T-helper 1 cell treated with Interleukin-12 subunit alpha and Interleukin-12 subunit beta and Interleukin-4 antibody, amounts not matched to agents 30 μg/mL and 1 μg/mL, for 36 hours (primary cell): ENCODE measurements around the gene WDR5.

Source experiments
- H3K27ac Mint-ChIP-seq: one replicate; pipeline ENCODE4 v1.8.0; 2021; ENCODE audit warnings: mild to moderate bottlenecking, mixed read lengths
- H3K27me3 Mint-ChIP-seq: one replicate; pipeline ENCODE4 v1.8.0; 2021; ENCODE audit warnings: low read depth, mixed read lengths
- H3K36me3 Mint-ChIP-seq: one replicate; pipeline ENCODE4 v1.8.0; 2021; ENCODE audit warnings: low read depth, mixed read lengths
- H3K4me1 Mint-ChIP-seq: one replicate; pipeline ENCODE4 v1.8.0; 2021; ENCODE audit warnings: low read depth, mixed read lengths
- H3K4me3 Mint-ChIP-seq: one replicate; pipeline ENCODE4 v1.8.0; 2021; ENCODE audit warnings: mild to moderate bottlenecking, moderate library complexity, mixed read lengths
- H3K9me3 Mint-ChIP-seq: one replicate; pipeline ENCODE4 v1.8.0; 2021; ENCODE audit warnings: mixed read lengths

Gene WDR5

GRCh38 chr9:134179595-134179917 lies 43.7 kb downstream of the WDR5 start:
- Mint-ChIP-seq H3K4me1 (peaks cover 10% of the 10 kb centered on the region), H3K27me3 (no peaks in the 10 kb centered on the region), H3K36me3 (peaks cover 5% of the 10 kb centered on the region), H3K27ac (no peak overlapping the region), H3K9me3 (peaks cover 7% of the 10 kb centered on the region), H3K4me3 (no peak overlapping the region)

GRCh38 chr9:134179918-134180785 lies 44.3 kb downstream of the WDR5 start:
- Mint-ChIP-seq H3K9me3 (peaks cover 7% of the 10 kb centered on the region), H3K36me3 (peaks cover 5% of the 10 kb centered on the region), H3K4me1 (peaks cover 10% of the 10 kb centered on the region), H3K27ac (no peak overlapping the region), H3K27me3 (no peaks in the 10 kb centered on the region), H3K4me3 (no peak overlapping the region)

- no peak overlapping the region for H3K4me3 Mint-ChIP-seq
- H3K4me1 Mint-ChIP-seq, result peaks cover 15% of the 10 kb centered on the region
- H3K36me3 Mint-ChIP-seq, result peaks cover 5% of the 10 kb centered on the region
- no peak overlapping the region for H3K27ac Mint-ChIP-seq
- no peaks in the 10 kb centered on the region for H3K27me3 Mint-ChIP-seq
- peaks cover 7% of the 10 kb centered on the region for H3K9me3 Mint-ChIP-seq
Observed at GRCh38 chr9:134180786-134181647, 45.1 kb downstream of the WDR5 start.

DNA sequence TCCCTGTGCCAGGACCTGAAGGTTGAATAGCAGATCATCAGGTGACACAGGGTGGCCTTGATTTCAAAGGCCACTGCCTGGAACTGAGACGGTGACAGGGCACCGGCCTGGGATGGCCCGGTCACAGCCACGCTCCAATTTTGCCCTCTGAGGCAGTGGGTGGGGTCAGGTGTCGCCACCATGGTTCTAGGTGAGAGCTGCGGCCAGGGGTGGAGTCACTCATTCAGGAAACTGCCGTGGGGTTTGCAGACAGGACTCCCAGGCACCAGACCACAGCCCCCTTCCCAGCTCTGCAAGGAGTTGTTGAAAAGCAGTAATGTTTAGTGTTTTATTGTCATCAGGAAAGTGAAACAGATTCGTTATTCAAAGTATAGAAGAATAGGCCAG lies 45.8 kb downstream of the WDR5 start:
- Mint-ChIP-seq H3K27me3 (no peaks in the 10 kb centered on the region), H3K4me3 (no peak overlapping the region), H3K9me3 (peaks cover 7% of the 10 kb centered on the region), H3K27ac (no peak overlapping the region), H3K36me3 (peaks cover 5% of the 10 kb centered on the region), H3K4me1 (peaks cover 17% of the 10 kb centered on the region)

GRCh38 chr9:134182554-134183085 lies 46.7 kb downstream of the WDR5 start:
- Mint-ChIP-seq H3K4me3 (peak overlapping the region; percentile 8), H3K27ac (peak overlapping the region; percentile 78), H3K36me3 (peaks cover 5% of the 10 kb centered on the region), H3K9me3 (peaks cover 7% of the 10 kb centered on the region), H3K27me3 (no peaks in the 10 kb centered on the region), H3K4me1 (peaks cover 17% of the 10 kb centered on the region)

DNA sequence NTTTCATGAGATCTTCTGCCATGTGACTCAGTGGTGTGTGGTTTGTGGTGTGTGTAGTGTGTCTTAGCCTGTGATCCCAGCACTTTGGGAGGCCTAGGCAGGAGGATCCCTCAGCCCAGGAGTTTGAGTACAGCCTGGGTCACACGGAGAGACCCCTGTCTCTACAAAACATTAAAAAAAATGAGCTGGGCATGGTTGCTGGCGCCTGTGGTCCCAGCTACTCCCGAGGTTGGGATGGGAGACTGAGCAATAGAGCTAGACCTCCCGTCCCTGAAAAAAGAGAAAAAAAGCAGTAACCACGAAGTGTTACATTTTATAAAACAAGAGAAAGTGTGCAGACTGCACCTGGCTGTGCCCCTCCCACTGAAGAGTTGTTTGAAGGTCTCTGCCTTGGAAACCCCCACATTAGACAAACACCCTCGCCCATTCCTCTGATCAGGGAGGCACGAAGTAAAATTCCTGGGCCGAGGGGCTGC lies 49.7 kb downstream of the WDR5 start:
- Mint-ChIP-seq H3K27me3 (no peaks in the 10 kb centered on the region), H3K4me1 (peaks cover 17% of the 10 kb centered on the region), H3K4me3 (no peak overlapping the region), H3K27ac (peak overlapping the region; percentile 63), H3K36me3 (peaks cover 5% of the 10 kb centered on the region), H3K9me3 (peaks cover 7% of the 10 kb centered on the region)

DNA sequence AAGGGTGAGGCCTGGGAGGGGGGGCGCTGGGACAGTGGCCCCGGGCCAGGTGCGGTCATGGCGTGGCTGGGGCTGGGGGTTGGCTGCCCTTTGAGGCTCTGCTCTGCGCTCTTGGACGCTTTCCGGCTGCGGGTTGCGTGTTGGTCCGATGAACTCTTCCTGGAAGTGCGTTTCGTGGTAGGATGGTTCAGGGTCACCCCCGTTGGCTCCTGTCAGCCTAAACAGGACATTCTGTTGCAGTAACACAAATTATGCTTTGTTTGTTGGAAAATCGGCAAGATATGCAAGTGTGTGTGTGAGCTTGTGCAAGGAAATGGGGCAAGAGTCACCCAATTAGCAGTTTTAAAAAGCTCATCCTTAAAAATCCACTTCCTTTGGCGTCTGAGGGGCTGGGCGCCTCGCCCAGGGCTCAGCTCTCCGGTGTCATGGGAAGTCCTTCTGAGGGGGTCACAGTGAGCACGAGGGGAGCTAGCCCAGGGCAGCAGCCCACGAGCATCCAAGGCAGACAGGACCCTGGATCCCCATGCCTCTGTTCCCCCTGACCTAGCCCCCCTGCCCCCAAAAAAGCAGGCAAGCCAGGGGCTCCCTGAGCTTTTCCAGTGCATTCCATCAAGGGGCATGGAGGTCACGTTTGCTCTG lies 50.7 kb downstream of the WDR5 start:
- H3K27me3 Mint-ChIP-seq, result no peaks in the 10 kb centered on the region
- peaks cover 17% of the 10 kb centered on the region for H3K4me1 Mint-ChIP-seq
- no peak overlapping the region for H3K4me3 Mint-ChIP-seq
- no peak overlapping the region for H3K27ac Mint-ChIP-seq
- peaks cover 7% of the 10 kb centered on the region for H3K9me3 Mint-ChIP-seq
- H3K36me3 Mint-ChIP-seq, result peaks cover 5% of the 10 kb centered on the region

DNA sequence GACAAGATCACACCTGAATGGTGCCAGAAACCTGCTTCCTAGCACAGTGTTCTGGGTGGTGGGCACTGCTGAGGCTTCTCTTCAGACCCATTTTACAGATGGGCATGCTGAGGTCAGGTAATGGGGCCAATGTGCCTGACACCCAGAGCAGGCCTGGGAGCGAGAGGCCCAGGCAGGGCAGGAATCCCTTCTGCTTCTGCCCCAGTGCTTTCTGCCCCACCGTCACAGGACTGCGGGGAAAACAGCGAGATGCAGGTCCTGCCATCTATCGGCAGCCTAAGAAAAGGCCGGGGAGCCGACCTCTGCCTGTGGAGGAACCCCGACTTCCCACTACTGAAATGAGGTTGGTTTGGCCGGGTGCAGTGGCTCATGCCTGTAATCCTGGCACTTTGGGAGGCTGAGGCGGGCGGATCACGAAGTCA lies 51.2 kb downstream of the WDR5 start:
- Mint-ChIP-seq H3K4me3 (no peak overlapping the region), H3K9me3 (peaks cover 7% of the 10 kb centered on the region), H3K4me1 (peaks cover 14% of the 10 kb centered on the region), H3K27me3 (no peaks in the 10 kb centered on the region), H3K27ac (no peak overlapping the region), H3K36me3 (peaks cover 5% of the 10 kb centered on the region)

GRCh38 chr9:134187891-134188385 lies 52.1 kb downstream of the WDR5 start:
- no peak overlapping the region for H3K4me3 Mint-ChIP-seq
- no peaks in the 10 kb centered on the region for H3K36me3 Mint-ChIP-seq
- no peak overlapping the region for H3K27ac Mint-ChIP-seq
- H3K9me3 Mint-ChIP-seq, result no peaks in the 10 kb centered on the region
- peaks cover 7% of the 10 kb centered on the region for H3K4me1 Mint-ChIP-seq
- no peaks in the 10 kb centered on the region for H3K27me3 Mint-ChIP-seq

DNA sequence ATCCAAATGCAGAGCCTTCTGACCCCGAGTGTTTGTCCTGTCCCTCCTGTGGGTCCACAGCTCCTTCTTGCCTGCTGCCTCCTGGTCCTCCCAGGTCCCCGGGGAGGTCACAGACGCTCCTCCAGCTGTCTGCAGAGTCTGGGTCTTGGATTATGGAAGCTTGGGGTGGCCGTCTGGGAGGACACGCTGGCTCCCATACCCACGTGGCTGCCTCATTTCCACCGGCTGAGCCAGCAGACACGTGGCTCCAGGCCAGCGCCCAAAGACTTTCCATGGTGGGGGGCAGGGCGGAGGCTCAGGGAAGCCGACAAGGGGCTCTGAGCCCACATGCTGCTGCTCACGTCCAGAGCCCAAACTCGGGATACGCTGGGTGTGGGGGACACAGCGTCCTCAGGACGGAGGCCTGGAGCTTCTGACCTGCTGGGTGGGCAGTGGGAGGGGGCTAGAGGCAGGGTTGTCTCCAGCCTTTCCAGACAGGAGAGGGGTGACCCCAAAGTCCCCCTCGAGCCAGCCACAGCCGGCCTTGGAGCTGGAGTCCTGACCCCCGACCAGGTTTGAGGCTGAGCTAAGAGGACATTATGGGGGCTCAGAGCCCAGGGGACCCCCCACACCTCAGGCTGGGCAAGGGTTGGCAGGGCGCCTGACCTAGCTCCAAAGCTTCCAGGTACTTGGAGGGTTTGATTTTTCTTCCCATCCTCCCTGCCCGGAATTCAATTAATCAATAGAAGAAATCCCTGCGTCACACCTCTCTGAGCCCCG lies 52.7 kb downstream of the WDR5 start:
- no peaks in the 10 kb centered on the region for H3K27me3 Mint-ChIP-seq

DNA sequence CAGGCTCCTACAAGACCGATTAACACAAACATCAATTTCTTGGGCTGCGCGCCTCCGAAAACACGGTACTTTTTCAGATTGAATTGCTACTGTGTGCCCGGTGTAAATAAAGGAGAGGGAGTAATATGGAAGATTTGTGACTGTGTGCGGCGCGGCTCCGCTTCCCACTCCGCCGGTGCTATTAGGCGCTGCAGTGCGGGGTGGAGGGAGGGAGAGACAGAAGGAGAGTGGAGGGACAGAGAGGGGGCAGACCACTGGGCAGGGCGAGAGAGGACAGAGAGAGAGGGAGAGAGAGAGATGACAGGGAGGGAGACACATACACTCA lies 53.2 kb downstream of the WDR5 start:
- no peak overlapping the region for H3K4me3 Mint-ChIP-seq
- H3K9me3 Mint-ChIP-seq, result no peaks in the 10 kb centered on the region
- H3K27ac Mint-ChIP-seq, result no peak overlapping the region
- H3K36me3 Mint-ChIP-seq, result no peaks in the 10 kb centered on the region
- H3K4me1 Mint-ChIP-seq, result peaks cover 7% of the 10 kb centered on the region
- no peaks in the 10 kb centered on the region for H3K27me3 Mint-ChIP-seq

More for the DNA sequence above, 52.7 kb downstream of the WDR5 start:
- Mint-ChIP-seq H3K9me3 (no peaks in the 10 kb centered on the region), H3K36me3 (no peaks in the 10 kb centered on the region), H3K27ac (no peak overlapping the region), H3K4me3 (no peak overlapping the region), H3K4me1 (peaks cover 7% of the 10 kb centered on the region)

DNA sequence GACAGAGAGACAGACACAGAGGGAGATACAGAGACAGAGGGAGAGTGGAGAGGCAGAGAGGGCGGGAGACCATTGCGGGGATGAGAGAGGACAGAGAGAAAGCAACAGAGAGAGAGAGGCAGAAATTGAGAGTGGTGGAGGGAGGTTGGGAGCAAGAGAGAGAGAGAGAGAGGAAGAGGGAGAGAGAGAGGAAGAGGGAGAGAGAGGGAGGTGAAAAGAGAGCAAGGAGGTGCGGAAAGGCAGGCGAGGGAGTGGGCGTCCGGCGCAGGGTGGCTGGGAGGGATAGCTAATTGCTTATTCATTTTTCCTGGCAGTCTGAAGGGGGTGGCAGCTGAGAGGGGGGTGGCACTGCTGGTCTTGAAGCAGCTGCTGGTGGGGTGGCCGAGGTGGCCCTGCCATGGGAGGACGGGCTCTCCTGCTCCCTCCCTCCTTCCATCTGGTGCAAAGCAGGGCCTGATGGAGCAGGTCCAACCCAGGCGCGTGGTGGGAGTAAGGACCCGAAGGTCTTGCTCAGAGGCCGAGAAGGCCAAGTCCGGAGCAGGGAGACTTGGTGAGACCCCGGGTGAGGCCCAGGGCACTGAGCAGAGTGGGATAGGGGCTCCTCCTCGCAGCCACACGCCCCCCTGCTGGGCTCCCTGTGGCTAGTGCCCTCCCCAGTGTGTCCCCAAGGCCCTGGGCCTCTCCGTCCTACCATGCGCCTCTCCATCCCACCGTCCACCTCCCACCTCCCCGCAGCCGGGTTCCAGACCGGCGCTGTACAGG lies 53.8 kb downstream of the WDR5 start:
- no peaks in the 10 kb centered on the region for H3K9me3 Mint-ChIP-seq
- H3K27ac Mint-ChIP-seq, result no peak overlapping the region
- no peaks in the 10 kb centered on the region for H3K27me3 Mint-ChIP-seq
- H3K36me3 Mint-ChIP-seq, result no peaks in the 10 kb centered on the region
- H3K4me1 Mint-ChIP-seq, result peaks cover 7% of the 10 kb centered on the region
- no peak overlapping the region for H3K4me3 Mint-ChIP-seq
